HCT116 (cell line): ENCODE results near the gene CDH4. TPM values are rescaled to one million over a fixed set of nuclear protein-coding genes. Genes with fewer than 3 reads are reported as not detected.

Source experiments
- ATAC-seq: fragments of 200-7000 bp; cut with Tn5 transposase; 2 replicates; pipeline ENCODE4 v1.9.1; 2020; ENCODE audit warnings: mild to moderate bottlenecking, moderate library complexity
- BruUV-seq: library from RNA; stranded (reverse); fragments of 400-500 nt; replicated peaks from 2 replicates; lab custom pipeline; 2021; lab: Mats Ljungman, UMichigan
- CTCF ChIA-PET: fragments of 300-600 bp; sonication (Branson Sonifier 250); formaldehyde crosslinking; loops from one replicate; lab custom pipeline; 2021; ENCODE audit warnings: antibody characterized with exemption; lab: Charles Lee
- POLR2A ChIA-PET: fragments of 300-600, 350-600 bp; sonication (Branson Sonifier 250); formaldehyde crosslinking; loops from one replicate; lab custom pipeline; 2021; ENCODE audit warnings: antibody characterized with exemption; lab: Charles Lee
- RAD21 ChIA-PET, 2 experiments: fragments of 300-600 bp; sonication (Branson Sonifier 250); formaldehyde crosslinking; loops; one replicate each; lab custom pipeline; 2023; ENCODE audit warnings: low total read pairs in 2 of 2; ENCODE audit not compliant: uncharacterized antibody in 2 of 2, unreplicated experiment in 2 of 2, low non-redundant PET in 1 of 2; lab: Charles Lee
- DNase-seq: peaks from one replicate; pipeline ENCODE4 v3.0.0-alpha.2; 2010; ENCODE audit warnings: low read depth, low spot score
- H2AFZ ChIP-seq: fragments of 200-600 bp; shearing (Covaris generic), sonication (generic); 2 replicates; pipeline ENCODE4 v1.6.1; 2017; ENCODE audit warnings: low read depth, mixed run types, mixed read lengths, antibody characterized with exemption, low read length; ENCODE audit not compliant: poor library complexity, severe bottlenecking
- H3K27ac ChIP-seq: 2 replicates; pipeline ENCODE4 v1.5.1; 2012; ENCODE audit warnings: low read depth, low read length
- H3K27me3 ChIP-seq: fragments of 200-600 bp; sonication (generic); 2 replicates; pipeline ENCODE4 v1.6.1; 2016; ENCODE audit warnings: mixed run types, low read length, mixed read lengths; ENCODE audit not compliant: insufficient read depth
- H3K36me3 ChIP-seq, 2 experiments: fragments of 200-500 bp in 1 of 2; fragments of 200-600 bp in 1 of 2; sonication (Bioruptor generic) in 1 of 2; sonication (generic) in 1 of 2; 2 replicates each; pipeline versions ENCODE4 v1.5.1 to v1.6.1; 2014 to 2016; ENCODE audit warnings: low read length in 2 of 2, inconsistent platforms in 1 of 2, mixed read lengths in 1 of 2, mixed run types in 1 of 2; ENCODE audit not compliant: insufficient read depth in 2 of 2, control insufficient read depth in 1 of 2
- H3K4me1 ChIP-seq, 2 experiments: fragments of 200-600 bp in 1 of 2; sonication (generic) in 1 of 2; 2 replicates each; pipeline versions ENCODE4 v1.5.1 to v1.6.1; 2012 to 2017; ENCODE audit warnings: low read length in 2 of 2, inconsistent platforms in 1 of 2, mild to moderate bottlenecking in 1 of 2, mixed read lengths in 1 of 2, mixed run types in 1 of 2, moderate library complexity in 1 of 2; ENCODE audit not compliant: insufficient read depth in 2 of 2, control insufficient read depth in 1 of 2
- H3K4me2 ChIP-seq: fragments of 200-600 bp; sonication (generic); 2 replicates; pipeline ENCODE4 v1.6.1; 2017; ENCODE audit warnings: mixed run types, low read length, mixed read lengths
- H3K4me3 ChIP-seq, 2 experiments: fragments of 200-600 bp in 1 of 2; sonication (generic) in 1 of 2; replicated peaks in 1 of 2; 2 replicates each; pipeline ENCODE4 v1.5.1; 2011 to 2016; ENCODE audit warnings: low read length in 2 of 2, control low read depth in 1 of 2, low read depth in 1 of 2, mild to moderate bottlenecking in 1 of 2, mixed read lengths in 1 of 2, mixed run types in 1 of 2
- H3K79me2 ChIP-seq: fragments of 200-600 bp; sonication (generic); 2 replicates; pipeline ENCODE4 v1.6.1; 2017; ENCODE audit warnings: mild to moderate bottlenecking, mixed run types, low read length, moderate library complexity, mixed read lengths; ENCODE audit not compliant: insufficient read depth
- H3K9ac ChIP-seq: fragments of 200-600 bp; sonication (generic); 2 replicates; pipeline ENCODE4 v1.6.1; 2016; ENCODE audit warnings: low read length, mixed read lengths
- H3K9me2 ChIP-seq: fragments of 200-600 bp; sonication (generic), shearing (Covaris generic); 2 replicates; pipeline ENCODE4 v1.6.1; 2017; ENCODE audit warnings: mixed run types, mild to moderate bottlenecking, moderate library complexity; ENCODE audit not compliant: insufficient read depth
- H3K9me3 ChIP-seq, 2 experiments: fragments of 200-500 bp in 1 of 2; fragments of 200-600 bp in 1 of 2; sonication (Bioruptor generic) in 1 of 2; sonication (generic) in 1 of 2; 2 replicates each; pipeline ENCODE4 v1.6.1; 2014 to 2017; ENCODE audit warnings: low read length in 2 of 2, mixed read lengths in 2 of 2, inconsistent platforms in 1 of 2, low read depth in 1 of 2, mild to moderate bottlenecking in 1 of 2, mixed run types in 1 of 2, moderate library complexity in 1 of 2; ENCODE audit not compliant: control insufficient read depth in 1 of 2, insufficient read depth in 1 of 2
- H4K20me1 ChIP-seq: fragments of 200-600 bp; sonication (generic), shearing (Covaris generic); 2 replicates; pipeline ENCODE4 v1.6.1; 2017; ENCODE audit warnings: mixed run types, mild to moderate bottlenecking, moderate library complexity; ENCODE audit not compliant: insufficient read depth
- CBX3 ChIP-seq: IDR thresholded peaks from 2 replicates; pipeline ENCODE4 v1.6.1; 2012; ENCODE audit warnings: low read depth
- CEBPB ChIP-seq: IDR thresholded peaks from 2 replicates; pipeline ENCODE4 v1.6.1; 2012; ENCODE audit warnings: low read depth
- CTCF ChIP-seq, 3 experiments: fragments of 200-600 bp in 1 of 3; sonication (generic) in 1 of 3; IDR thresholded peaks in 2 of 3; conservative IDR thresholded peaks in 1 of 3; 2 replicates each; pipeline ENCODE4 v1.5.1; 2012 to 2017; ENCODE audit warnings: low read depth in 2 of 3, low read length in 2 of 3, antibody characterized with exemption in 1 of 3, borderline replicate concordance in 1 of 3, control low read depth in 1 of 3, mild to moderate bottlenecking in 1 of 3, mixed read lengths in 1 of 3, mixed run types in 1 of 3, moderate library complexity in 1 of 3; ENCODE audit not compliant: insufficient read depth in 1 of 3
- EZH2phosphoT487 ChIP-seq: fragments of 200-600 bp; IDR thresholded peaks from 2 replicates; pipeline ENCODE4 v1.6.1; 2018; ENCODE audit warnings: antibody characterized with exemption, borderline replicate concordance
- FOSL1 ChIP-seq: IDR thresholded peaks from 2 replicates; pipeline ENCODE4 v1.6.1; 2012; ENCODE audit warnings: low read depth
- RAD21 ChIP-seq: IDR thresholded peaks from 2 replicates; pipeline ENCODE4 v1.6.1; 2012; ENCODE audit warnings: low read depth, mild to moderate bottlenecking
- SP1 ChIP-seq: IDR thresholded peaks from 2 replicates; pipeline ENCODE4 v1.6.1; 2012; ENCODE audit warnings: low read depth
- TCF7L2 ChIP-seq: IDR thresholded peaks from 2 replicates; pipeline ENCODE4 v1.7.0; 2011; ENCODE audit warnings: borderline replicate concordance, inconsistent platforms; ENCODE audit not compliant: insufficient read depth, insufficient read length; ENCODE audit errors: extremely low read depth
- YY1 ChIP-seq: IDR thresholded peaks from 2 replicates; pipeline ENCODE4 v1.6.1; 2011; ENCODE audit warnings: low read length, low read depth, moderate library complexity, mild to moderate bottlenecking; ENCODE audit not compliant: insufficient replicate concordance; ENCODE audit errors: extremely low read depth
- ZBTB33 ChIP-seq: IDR thresholded peaks from 2 replicates; pipeline ENCODE4 v1.6.1; 2011; ENCODE audit warnings: mild to moderate bottlenecking, low read length, moderate library complexity; ENCODE audit not compliant: insufficient replicate concordance; ENCODE audit errors: extremely low read depth
- ZNF274 ChIP-seq: fragments of 200-500 bp; sonication (Bioruptor generic); IDR thresholded peaks from 2 replicates; pipeline ENCODE4 v1.6.1; 2014; ENCODE audit warnings: mild to moderate bottlenecking, low read depth, low read length, inconsistent platforms
- intact Hi-C: fragments of 100-400 bp; cut with micrococcal nuclease; formaldehyde crosslinking; loops from 2 replicates; pipeline ENCODE4 v1.10.0; 2022
- total RNA-seq: library from RNA; stranded (reverse); gene quantifications from one replicate; pipeline ENCODE4 v1.2.1, GENCODE V29; 2021; ENCODE audit not compliant: unreplicated experiment
- TF ChIP-seq, protein P1 (sequence below): IDR thresholded peaks from 2 replicates; pipeline ENCODE4 v1.6.1; 2012; ENCODE audit warnings: low read depth

The CDH4 gene
- total RNA-seq, 1 experiment from 2014 or later = not detected

- no peaks in the 10 kb centered on the region for H3K9me2 ChIP-seq
- TF ChIP-seq EZH2phosphoT487 (no peak), SP1 (no peak), YY1 (no peak), RAD21 (no peak), CEBPB (no peak), CBX3 (no peak), ZNF274 (no peak), FOSL1 (no peak), CTCF (IDR thresholded peaks at IDR 0.05 in 2 of 3, conservative IDR thresholded peaks at IDR 0.05 in 1 of 3; ENCODE audit: borderline replicate concordance in 1 of 3, insufficient read depth in 1 of 3, low read depth in 2 of 3, low read length in 2 of 3) (no peak), ZBTB33 (no peak), TCF7L2 (no peak)
- TF ChIP-seq, protein P1, sequence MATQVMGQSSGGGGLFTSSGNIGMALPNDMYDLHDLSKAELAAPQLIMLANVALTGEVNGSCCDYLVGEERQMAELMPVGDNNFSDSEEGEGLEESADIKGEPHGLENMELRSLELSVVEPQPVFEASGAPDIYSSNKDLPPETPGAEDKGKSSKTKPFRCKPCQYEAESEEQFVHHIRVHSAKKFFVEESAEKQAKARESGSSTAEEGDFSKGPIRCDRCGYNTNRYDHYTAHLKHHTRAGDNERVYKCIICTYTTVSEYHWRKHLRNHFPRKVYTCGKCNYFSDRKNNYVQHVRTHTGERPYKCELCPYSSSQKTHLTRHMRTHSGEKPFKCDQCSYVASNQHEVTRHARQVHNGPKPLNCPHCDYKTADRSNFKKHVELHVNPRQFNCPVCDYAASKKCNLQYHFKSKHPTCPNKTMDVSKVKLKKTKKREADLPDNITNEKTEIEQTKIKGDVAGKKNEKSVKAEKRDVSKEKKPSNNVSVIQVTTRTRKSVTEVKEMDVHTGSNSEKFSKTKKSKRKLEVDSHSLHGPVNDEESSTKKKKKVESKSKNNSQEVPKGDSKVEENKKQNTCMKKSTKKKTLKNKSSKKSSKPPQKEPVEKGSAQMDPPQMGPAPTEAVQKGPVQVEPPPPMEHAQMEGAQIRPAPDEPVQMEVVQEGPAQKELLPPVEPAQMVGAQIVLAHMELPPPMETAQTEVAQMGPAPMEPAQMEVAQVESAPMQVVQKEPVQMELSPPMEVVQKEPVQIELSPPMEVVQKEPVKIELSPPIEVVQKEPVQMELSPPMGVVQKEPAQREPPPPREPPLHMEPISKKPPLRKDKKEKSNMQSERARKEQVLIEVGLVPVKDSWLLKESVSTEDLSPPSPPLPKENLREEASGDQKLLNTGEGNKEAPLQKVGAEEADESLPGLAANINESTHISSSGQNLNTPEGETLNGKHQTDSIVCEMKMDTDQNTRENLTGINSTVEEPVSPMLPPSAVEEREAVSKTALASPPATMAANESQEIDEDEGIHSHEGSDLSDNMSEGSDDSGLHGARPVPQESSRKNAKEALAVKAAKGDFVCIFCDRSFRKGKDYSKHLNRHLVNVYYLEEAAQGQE = no peak
- POLR2A ChIA-PET = no interaction called here
- no peak overlapping the region for H3K4me3 ChIP-seq
- no peak overlapping the region for H3K4me2 ChIP-seq
- no peaks in the 10 kb centered on the region for H3K9me3 ChIP-seq
- H3K27ac ChIP-seq = no peak overlapping the region
- RAD21 ChIA-PET = no interaction called here
- H3K36me3 ChIP-seq = no peaks in the 10 kb centered on the region
- H3K4me1 ChIP-seq = no peaks in the 10 kb centered on the region
- H3K9ac ChIP-seq = no peak overlapping the region
- DNase-seq (no peak), ATAC-seq (no peak)
- CTCF ChIA-PET = no interaction called here
- intact Hi-C loops = no loop called here
- H3K79me2 ChIP-seq = no peaks in the 10 kb centered on the region
- H3K27me3 ChIP-seq = peaks cover 21% of the 10 kb centered on the region
- H2AFZ ChIP-seq = no peak overlapping the region
- no TSS peak for BruUV-seq
- no peaks in the 10 kb centered on the region for H4K20me1 ChIP-seq
Measured at GRCh38 chr20:61862881-61863280, 610.8 kb downstream of the CDH4 start.
